Right atrium auricular region (tissue), 2 donors: ENCODE measurements around the gene OPN5. TPM values are rescaled to one million over a fixed set of nuclear protein-coding genes. Genes with fewer than 3 reads are reported as not detected.

Experiments
- DNase-seq: peaks from one replicate; pipeline ENCODE4 v3.0.0-alpha.2; 2019; ENCODE audit warnings: low spot score
- H3K27ac ChIP-seq, 2 donors: fragments of 200-600 bp; sonication (generic); 1 replicate in 1 of 2; 2 replicates in 1 of 2; pipeline ENCODE4 v1.5.1; 2016 to 2019
- H3K27me3 ChIP-seq, 2 donors: fragments of 200-600 bp; sonication (generic); one replicate each; pipeline versions ENCODE4 v1.5.1 to v1.6.0; 2017 to 2019
- H3K36me3 ChIP-seq: fragments of 200-600 bp; sonication (generic); one replicate; pipeline ENCODE4 v1.5.1; 2016
- H3K4me1 ChIP-seq, 2 donors: fragments of 200-600 bp; sonication (generic); one replicate each; pipeline versions ENCODE4 v1.5.1 to v1.6.0; 2017 to 2019
- H3K4me3 ChIP-seq, 2 donors: fragments of 200-600 bp; sonication (generic); 1 replicate in 1 of 2; 2 replicates in 1 of 2; pipeline ENCODE4 v1.5.1; 2017 to 2019; ENCODE audit warnings: mild to moderate bottlenecking in 1 of 2, moderate library complexity in 1 of 2
- H3K9me3 ChIP-seq, 2 donors: fragments of 200-600 bp; sonication (generic); one replicate each; pipeline ENCODE4 v1.5.1; 2019
- total RNA-seq, 2 donors: library from RNA; depleted of rRNA; stranded (reverse); fragments of >200 nt; gene quantifications; one replicate each; pipeline ENCODE4 v1.1.0, GENCODE V29; 2016
- TF ChIP-seq, protein P1 (sequence below), 2 donors: fragments of 200-600 bp; sonication (generic); IDR thresholded peaks; one replicate each; pipeline ENCODE4 v1.5.1; 2019; ENCODE audit warnings: antibody characterized with exemption in 2 of 2

Gene OPN5
- total RNA-seq, 2 donors from 2014 or later, result not detected

DNA sequence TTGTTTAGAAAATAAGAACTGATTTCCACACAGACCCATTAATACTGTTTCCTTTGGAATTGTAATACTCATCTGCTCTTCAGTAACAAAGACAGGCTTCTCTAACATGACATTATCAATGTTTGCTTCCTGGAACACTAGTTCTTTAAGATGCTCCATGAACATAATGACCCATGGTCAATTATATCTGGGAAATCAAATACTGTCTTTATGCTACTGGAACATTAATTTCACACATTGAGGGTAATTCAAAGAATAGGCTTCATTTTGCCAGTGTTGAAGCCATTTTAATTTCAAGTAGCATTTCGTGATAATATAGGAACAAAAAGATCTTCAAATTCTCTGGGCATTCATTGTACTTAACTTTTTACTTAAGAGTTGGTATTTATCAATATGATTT, 80.9 kb downstream of the OPN5 start:
- H3K4me1 ChIP-seq, result no peaks in the 10 kb centered on the region
- no peaks in the 10 kb centered on the region for H3K36me3 ChIP-seq
- no peak overlapping the region for H3K27ac ChIP-seq
- no peaks in the 10 kb centered on the region for H3K9me3 ChIP-seq
- DNase-seq, result no peak
- H3K27me3 ChIP-seq, result no peaks in the 10 kb centered on the region
- H3K4me3 ChIP-seq, result no peak overlapping the region
- TF ChIP-seq, protein P1, sequence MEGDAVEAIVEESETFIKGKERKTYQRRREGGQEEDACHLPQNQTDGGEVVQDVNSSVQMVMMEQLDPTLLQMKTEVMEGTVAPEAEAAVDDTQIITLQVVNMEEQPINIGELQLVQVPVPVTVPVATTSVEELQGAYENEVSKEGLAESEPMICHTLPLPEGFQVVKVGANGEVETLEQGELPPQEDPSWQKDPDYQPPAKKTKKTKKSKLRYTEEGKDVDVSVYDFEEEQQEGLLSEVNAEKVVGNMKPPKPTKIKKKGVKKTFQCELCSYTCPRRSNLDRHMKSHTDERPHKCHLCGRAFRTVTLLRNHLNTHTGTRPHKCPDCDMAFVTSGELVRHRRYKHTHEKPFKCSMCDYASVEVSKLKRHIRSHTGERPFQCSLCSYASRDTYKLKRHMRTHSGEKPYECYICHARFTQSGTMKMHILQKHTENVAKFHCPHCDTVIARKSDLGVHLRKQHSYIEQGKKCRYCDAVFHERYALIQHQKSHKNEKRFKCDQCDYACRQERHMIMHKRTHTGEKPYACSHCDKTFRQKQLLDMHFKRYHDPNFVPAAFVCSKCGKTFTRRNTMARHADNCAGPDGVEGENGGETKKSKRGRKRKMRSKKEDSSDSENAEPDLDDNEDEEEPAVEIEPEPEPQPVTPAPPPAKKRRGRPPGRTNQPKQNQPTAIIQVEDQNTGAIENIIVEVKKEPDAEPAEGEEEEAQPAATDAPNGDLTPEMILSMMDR (IDR thresholded peaks at IDR 0.05), result no peak

DNA sequence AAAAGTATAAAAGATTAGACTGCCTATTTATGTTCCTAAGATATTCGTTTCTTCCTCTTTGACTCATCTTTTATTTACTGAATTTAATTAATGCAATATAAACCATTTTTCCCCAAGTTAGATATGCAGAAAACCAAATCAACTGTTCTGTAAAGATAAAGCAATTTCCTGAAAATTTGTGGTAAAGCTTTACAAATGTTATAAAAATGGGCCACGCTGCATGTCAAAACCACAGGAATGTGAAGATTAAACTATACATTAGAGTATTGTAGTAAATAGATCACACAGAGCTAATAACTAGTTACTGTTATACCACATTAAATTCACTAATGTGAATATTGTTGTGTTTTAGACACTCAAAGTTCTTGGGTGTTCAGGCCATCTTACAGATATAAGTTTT, 83.4 kb downstream of the OPN5 start:
- Histone ChIP-seq H3K27me3 (no peaks in the 10 kb centered on the region), H3K4me1 (no peaks in the 10 kb centered on the region), H3K27ac (no peak overlapping the region), H3K4me3 (no peak overlapping the region), H3K9me3 (no peaks in the 10 kb centered on the region), H3K36me3 (no peaks in the 10 kb centered on the region)
- TF ChIP-seq, protein P1 (IDR thresholded peaks at IDR 0.05), result no peak
- DNase-seq, result no peak

GRCh38 chr6:47875593-47875992, 93.8 kb downstream of the OPN5 start:
- H3K27me3 ChIP-seq, result no peaks in the 10 kb centered on the region
- TF ChIP-seq, protein P1 (IDR thresholded peaks at IDR 0.05), result no peak
- H3K9me3 ChIP-seq, result no peaks in the 10 kb centered on the region
- no peaks in the 10 kb centered on the region for H3K36me3 ChIP-seq
- DNase-seq, result no peak
- no peak overlapping the region for H3K27ac ChIP-seq
- H3K4me1 ChIP-seq, result no peaks in the 10 kb centered on the region
- no peak overlapping the region for H3K4me3 ChIP-seq

Other genes with a start within 250 kb of the OPN5 start
- gene ADGRF4, start 83.5 kb upstream of the OPN5 start, total RNA-seq, result under 1 TPM in 1 of 2 donors, not detected in 1; 0.86 TPM